ENCODE measurements around the gene EFNA4.

Gene EFNA4, protein sequence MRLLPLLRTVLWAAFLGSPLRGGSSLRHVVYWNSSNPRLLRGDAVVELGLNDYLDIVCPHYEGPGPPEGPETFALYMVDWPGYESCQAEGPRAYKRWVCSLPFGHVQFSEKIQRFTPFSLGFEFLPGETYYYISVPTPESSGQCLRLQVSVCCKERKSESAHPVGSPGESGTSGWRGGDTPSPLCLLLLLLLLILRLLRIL

GRCh38 chr1:155063550-155064110 is at the start of gene EFNA4:
EFNA4 (plus strand) TSS chr1:155063740; CDS start chr1:155063824, 84 bp downstream.
- TF ChIP-seq ZFX (IDR thresholded peaks at IDR 0.05) (peak; percentile 28; the same call in 1 of the 2 replicates), CTCF (conservative IDR thresholded peaks at IDR 0.05) (no peak)

DNA sequence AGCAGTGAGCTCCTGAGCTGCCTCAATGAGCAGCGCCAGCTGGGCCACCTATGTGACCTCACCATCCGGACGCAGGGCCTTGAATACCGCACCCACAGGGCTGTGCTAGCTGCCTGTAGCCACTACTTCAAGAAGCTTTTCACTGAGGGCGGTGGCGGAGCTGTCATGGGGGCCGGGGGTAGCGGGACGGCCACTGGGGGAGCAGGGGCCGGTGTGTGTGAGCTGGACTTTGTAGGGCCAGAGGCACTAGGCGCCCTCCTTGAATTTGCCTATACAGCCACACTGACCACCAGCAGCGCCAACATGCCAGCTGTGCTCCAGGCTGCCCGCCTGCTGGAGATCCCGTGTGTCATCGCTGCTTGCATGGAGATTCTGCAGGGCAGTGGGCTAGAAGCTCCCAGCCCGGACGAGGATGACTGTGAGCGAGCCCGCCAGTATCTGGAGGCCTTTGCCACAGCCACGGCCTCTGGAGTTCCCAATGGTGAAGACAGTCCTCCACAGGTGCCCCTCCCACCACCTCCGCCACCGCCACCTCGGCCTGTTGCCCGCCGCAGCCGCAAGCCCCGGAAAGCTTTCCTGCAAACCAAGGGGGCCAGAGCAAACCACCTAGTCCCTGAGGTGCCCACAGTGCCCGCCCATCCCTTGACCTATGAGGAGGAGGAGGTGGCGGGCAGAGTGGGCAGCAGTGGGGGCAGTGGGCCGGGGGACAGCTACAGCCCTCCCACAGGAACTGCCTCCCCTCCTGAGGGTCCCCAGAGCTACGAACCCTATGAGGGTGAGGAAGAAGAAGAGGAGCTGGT is 48.6 kb upstream of the EFNA4 start:
- TF ChIP-seq CTCF (conservative IDR thresholded peaks at IDR 0.05) (no peak), ZFX (IDR thresholded peaks at IDR 0.05) (no peak)
- no peak overlapping the region for H3K27ac ChIP-seq

More at GRCh38 chr1:155063550-155064110, at the start of gene EFNA4:
- H3K27ac ChIP-seq = peak within 1 kb of the TSS; percentile 91

- TF ChIP-seq CTCF (conservative IDR thresholded peaks at IDR 0.05) = no peak
- TF ChIP-seq ZFX (IDR thresholded peaks at IDR 0.05) = no peak
- H3K27ac ChIP-seq = no peak overlapping the region
These were observed 47.9 kb upstream of the EFNA4 start for GRCh38 chr1:155015527-155016230.

DNA sequence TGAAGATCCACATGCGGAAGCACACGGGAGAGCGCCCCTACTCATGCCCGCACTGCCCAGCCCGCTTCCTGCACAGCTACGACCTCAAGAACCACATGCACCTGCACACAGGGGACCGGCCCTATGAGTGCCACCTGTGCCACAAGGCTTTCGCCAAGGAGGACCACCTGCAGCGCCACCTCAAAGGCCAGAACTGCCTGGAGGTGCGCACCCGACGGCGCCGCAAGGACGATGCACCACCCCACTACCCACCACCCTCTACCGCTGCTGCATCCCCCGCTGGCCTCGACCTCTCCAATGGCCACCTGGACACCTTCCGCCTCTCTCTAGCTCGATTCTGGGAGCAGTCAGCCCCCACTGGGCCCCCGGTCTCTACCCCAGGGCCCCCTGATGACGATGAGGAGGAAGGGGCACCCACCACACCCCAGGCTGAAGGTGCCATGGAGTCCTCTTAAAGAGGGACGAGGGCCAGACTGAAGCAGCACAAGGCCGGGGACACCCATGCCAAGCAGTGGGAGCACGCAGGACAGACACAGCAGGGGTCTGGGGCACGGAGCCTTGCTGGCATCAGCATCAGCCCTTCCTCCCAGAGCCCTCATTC is 47.2 kb upstream of the EFNA4 start:
- H3K27ac ChIP-seq = no peak overlapping the region
- no peak for TF ChIP-seq CTCF (conservative IDR thresholded peaks at IDR 0.05)
- no peak for TF ChIP-seq ZFX (IDR thresholded peaks at IDR 0.05)

DNA sequence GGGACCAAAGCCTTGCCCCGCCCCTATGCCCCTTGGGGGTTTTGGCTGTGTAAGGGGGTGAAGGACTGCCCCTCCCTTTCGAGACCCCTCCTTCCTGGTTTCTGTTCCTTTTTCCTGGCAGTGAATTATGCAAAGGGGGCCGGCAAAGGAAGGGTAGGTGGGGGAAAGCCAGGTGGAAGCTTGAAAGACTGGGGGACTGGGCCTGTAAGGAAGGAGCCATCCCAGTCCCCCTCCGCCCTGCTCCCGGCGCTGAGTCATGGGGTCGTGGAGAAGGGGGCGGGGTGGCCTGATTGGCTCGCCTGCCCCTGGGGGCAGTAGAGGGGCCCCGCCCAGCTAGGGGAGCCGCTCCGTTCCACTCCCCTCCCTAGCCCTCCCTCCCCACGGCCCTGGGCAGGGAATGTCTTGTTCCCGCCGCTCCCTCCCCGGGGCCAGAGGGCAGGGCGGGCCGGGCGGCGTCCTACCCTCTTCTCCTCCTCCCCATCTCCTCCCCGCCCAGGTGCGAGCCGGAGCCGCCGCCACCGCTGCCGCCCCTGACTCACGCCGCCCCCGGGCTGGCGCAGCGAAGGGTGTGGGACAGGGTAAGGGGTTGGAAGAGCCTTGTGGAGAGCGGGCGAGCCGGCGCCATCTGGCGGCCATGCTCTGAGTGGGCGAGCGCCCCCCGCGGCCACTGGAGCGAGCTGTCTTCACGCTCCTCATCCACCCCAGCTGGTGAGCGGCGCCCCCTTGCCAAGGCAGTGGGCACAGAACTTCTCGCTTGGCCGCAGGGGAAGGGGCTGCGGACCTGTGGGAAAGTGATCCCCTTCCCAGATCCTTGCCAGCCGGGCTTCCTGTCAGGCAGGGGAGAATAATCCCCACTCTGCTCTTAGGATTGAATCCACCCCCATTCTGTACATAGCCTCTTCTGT is 46.2 kb upstream of the EFNA4 start:
- no peak overlapping the region for H3K27ac ChIP-seq
- TF ChIP-seq ZFX (IDR thresholded peaks at IDR 0.05) (no peak), CTCF (conservative IDR thresholded peaks at IDR 0.05) (no peak)

DNA sequence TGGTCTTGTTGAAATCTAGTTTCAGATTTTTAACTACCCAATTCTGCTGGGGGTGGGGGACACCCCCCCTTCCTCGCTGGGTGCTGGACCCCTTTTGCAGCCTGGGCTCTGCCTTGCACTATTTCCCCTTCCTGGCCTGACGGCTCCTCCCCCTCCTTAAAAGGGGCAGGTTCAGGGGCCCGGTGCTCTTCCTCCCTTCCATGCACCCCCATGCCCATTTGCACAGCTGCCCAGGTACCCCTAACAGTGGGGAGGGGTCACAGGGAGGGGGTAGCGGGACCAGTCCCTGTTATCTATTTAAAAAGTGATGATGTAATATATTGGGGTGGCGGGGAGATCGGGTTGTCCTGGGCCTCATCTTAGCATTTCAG is 45.6 kb upstream of the EFNA4 start:
- TF ChIP-seq CTCF (conservative IDR thresholded peaks at IDR 0.05) (no peak), ZFX (IDR thresholded peaks at IDR 0.05) (no peak)
- H3K27ac ChIP-seq = no peak overlapping the region
